ENCODE data around the gene FCRLA.

- no peak for TF ChIP-seq POLR2A (IDR thresholded peaks at IDR 0.05)
- no peak for TF ChIP-seq CTCF (IDR thresholded peaks at IDR 0.05)
These were observed 3.5 kb downstream of the FCRLA start for GRCh38 chr1:161710560-161710959.

Data from thyroid gland (tissue), 4 donors.